Measurements from ENCODE around the gene PRICKLE4.

PRICKLE4 gene, protein sequence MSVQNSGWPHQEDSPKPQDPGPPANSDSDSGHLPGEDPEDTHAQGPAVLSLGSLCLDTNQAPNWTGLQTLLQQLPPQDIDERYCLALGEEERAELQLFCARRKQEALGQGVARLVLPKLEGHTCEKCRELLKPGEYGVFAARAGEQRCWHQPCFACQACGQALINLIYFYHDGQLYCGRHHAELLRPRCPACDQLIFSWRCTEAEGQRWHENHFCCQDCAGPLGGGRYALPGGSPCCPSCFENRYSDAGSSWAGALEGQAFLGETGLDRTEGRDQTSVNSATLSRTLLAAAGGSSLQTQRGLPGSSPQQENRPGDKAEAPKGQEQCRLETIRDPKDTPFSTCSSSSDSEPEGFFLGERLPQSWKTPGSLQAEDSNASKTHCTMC

GRCh38 chr6:41780551-41781365, at the start of gene PRICKLE4:
Gene PRICKLE4, plus strand, starts transcription at chr6:41780782. Its CDS starts 2,692 bp downstream, at chr6:41783474.
- in situ Hi-C loops (cut with HindIII; ENCODE audit: low sequenced_read_pairs) = loop anchor here (10.0 to 25.0 kb wide), 3 partner anchors 86 to 257 kb away; partner anchors contain the start of gene CCND3

DNA sequence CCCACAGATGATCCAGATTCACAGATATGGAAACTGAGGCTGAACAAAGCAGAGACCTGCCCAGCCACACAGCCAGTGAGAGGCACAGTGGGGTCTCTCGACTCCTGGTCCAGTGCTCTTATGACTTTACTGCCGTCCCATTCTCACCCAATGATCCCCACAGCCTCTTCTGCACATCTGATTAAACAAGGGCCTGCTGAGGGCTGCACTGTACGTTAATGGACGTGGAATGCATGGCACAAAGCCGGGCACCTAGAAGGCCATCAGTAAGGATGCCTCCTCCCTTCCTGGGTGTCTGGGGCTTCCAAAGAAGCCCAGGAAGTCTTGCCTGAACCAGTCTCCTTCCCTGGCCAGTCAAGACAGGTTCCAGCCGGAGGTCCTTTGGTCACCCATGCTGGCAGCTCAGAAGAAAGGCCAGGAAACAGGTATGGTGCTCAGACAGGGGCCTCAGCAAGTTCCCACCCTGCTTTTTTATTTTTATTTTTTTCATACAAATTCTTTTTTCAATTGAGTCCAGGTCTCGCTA, 49.0 kb upstream of the PRICKLE4 start:
- in situ Hi-C loops (cut with HindIII; ENCODE audit: low sequenced_read_pairs) = no loop called here

GRCh38 chr6:41732149-41732548, 48.4 kb upstream of the PRICKLE4 start:
- in situ Hi-C loops (cut with HindIII; ENCODE audit: low sequenced_read_pairs) = no loop called here

- in situ Hi-C loops (cut with HindIII; ENCODE audit: low sequenced_read_pairs) = no loop called here
Observed at GRCh38 chr6:41732591-41733359, 47.8 kb upstream of the PRICKLE4 start.

DNA sequence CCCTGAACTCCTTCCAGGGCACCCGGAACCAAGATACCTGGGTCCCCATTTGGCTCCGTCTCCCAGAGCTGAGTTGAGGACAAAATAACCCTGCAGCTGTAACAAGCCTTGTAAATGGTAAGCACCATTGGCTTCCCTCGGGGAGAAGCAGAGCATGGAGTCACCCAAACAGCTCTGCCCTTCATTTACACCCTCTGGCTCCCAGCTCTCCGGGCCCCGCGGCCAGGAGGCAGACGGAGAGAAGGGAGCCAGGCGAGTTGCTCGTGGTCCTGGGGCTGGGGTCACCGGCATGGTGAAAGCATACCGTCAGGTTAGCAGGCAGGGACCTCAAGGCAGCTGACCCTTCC, 47.2 kb upstream of the PRICKLE4 start:
- in situ Hi-C loops (cut with HindIII; ENCODE audit: low sequenced_read_pairs) = no loop called here

GRCh38 chr6:41733707-41734665, 46.6 kb upstream of the PRICKLE4 start:
- in situ Hi-C loops (cut with HindIII; ENCODE audit: low sequenced_read_pairs) = no loop called here

- in situ Hi-C loops (cut with HindIII; ENCODE audit: low sequenced_read_pairs) = no loop called here
Observed at GRCh38 chr6:41734666-41735426, 45.7 kb upstream of the PRICKLE4 start.

- in situ Hi-C loops (cut with HindIII; ENCODE audit: low sequenced_read_pairs) = no loop called here
Observed at GRCh38 chr6:41735427-41736185, 45.0 kb upstream of the PRICKLE4 start, which contains the start of gene TFEB. Gene TFEB, minus strand, starts transcription at chr6:41735608. Its CDS starts 44,395 bp downstream, at chr6:41691213.

DNA sequence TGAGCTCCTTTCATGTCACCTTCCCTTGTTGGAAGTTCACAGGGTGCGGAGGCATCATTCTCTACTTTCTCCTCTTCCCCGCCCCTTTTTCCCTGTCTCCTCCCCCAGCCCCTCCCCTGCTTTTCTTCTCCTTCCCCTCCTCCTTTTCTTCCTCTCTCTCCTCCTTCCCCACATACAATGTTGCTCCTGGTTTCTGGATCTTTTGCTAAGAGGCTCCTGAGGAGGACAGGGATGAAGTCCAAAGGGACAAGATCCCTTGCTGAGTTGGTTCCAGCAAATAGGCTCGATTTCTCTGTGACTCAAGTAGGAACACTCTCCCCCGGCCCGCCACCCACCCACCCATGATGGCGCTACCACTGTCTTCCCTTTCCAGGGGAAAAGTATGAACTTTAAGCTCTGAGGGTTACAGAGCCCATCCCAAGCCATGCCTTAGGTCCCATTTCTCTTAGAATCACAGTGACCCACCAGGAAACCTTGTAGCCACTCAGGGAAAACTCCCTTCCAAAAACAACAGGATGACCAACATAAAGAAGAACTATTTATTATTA, 44.3 kb upstream of the PRICKLE4 start:
- in situ Hi-C loops (cut with HindIII; ENCODE audit: low sequenced_read_pairs) = no loop called here

GRCh38 chr6:41736800-41737555, 43.6 kb upstream of the PRICKLE4 start:
- in situ Hi-C loops (cut with HindIII; ENCODE audit: low sequenced_read_pairs) = no loop called here

DNA sequence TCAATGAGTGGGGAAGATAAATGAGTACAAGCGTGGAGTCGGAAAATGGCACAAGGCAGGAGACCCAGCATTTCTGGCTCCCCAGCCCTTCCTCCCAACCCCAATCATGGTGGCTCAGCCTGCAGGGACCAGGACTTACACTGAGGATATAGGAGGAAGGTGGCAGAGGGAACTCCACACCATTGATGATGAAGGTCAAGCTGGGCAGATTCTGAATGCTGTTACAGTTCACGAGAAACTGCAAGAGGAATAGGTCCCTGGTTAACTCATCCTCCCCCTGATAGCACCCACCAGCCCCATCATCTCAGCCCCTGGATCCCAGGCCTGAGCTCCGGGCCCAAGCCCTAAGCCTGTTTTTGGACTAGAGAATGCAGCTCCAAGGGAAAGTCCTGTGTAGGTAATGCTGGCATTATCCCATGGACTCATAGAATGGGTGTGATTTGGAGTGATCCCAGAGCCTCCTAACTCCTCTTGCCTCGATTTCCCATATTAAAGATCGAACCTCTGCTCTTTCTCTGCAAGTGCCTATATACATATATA, 42.9 kb upstream of the PRICKLE4 start:
- in situ Hi-C loops (cut with HindIII; ENCODE audit: low sequenced_read_pairs) = no loop called here

GRCh38 chr6:41739041-41739440, 41.5 kb upstream of the PRICKLE4 start:
- in situ Hi-C loops (cut with HindIII; ENCODE audit: low sequenced_read_pairs) = no loop called here

DNA sequence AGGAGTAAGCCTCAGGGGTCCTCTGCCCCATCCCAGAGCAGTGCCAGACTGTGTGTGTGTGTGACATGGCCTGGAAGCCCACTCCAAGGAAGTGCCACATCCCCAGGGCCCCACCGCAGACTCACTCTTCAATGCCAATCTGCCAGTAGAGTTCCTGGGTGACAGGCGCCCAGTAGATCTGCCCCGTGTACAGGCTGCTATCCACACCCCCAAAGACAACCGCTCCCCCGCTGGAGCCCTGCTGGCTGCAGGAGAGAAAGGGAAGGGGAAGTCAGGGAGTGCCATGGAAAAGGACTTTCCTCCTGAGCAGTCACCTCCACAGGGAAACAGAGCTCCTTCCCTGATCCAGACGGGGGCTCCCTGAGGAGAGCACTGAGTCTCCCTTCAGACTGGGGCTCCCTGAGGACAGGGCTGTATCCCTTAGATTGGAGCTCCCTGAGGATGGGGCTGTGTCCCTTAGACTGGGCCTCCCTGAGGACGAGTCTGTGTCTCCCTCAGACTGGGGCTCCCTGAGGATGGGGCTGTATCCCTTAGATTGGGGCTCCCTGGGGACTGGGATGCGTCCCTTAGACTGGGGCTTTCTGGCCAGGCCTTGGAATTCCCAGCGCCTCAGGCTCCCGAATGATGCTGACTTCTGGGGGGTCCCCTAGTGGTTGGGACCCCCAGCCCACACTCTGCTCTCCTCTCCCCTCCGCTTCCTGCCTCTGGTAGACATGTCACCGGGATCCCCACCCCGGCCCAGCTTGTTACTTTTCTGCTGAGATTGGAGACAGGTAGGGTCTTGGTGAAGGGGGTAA, 40.0 kb upstream of the PRICKLE4 start:
- in situ Hi-C loops (cut with HindIII; ENCODE audit: low sequenced_read_pairs) = no loop called here

DNA sequence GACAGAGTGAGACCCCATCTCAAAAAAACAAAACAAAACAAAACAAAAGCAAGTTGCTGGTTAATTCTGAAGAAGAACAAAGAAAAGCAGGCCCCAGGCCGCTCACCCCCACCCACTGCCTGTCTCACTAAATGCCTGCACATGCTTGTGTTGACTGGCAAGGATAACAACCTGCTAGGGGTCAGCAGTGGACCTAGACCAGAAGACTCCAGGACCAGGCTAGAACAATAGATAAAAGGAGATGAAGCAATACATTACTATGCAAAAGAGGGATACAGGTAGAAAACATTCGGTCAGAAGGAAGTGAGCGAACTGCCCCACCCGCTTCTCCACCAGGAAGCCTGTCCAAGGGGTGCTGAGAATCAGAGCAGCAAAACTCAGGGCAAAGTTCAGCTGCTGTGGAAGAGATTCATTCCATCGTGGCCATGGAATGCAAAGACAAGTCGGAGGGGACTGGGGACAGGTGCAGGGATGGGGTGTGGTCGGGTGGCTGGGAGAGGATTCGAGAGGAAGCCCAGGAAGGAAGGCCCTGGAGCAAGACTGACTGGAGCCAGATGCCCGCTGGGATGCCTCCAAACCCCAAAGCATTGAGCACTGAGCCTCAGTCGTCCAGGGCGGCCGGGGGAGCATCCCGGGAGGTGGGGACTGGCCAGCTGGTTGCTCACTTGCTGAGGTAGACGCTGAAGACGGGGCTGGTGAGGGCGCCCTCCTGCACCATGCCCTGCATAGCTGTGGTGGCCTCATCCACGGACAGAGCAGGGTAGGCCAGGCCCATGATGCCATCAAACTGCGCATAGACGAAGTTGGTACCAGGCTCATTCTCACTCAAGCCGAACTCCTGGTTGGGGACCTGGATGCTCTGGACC, 38.7 kb upstream of the PRICKLE4 start:
- in situ Hi-C loops (cut with HindIII; ENCODE audit: low sequenced_read_pairs) = no loop called here
